CD4-positive, alpha-beta T cell (primary cell): Measurements from ENCODE around the gene SNX20. TPM values are rescaled to one million over a fixed set of nuclear protein-coding genes. Genes with fewer than 3 reads are reported as not detected.

Source experiments
- ATAC-seq: fragments of 200-7000 bp; cut with Tn5 transposase; one replicate; pipeline ENCODE4 v1.10.0; 2022; ENCODE audit warnings: mild to moderate bottlenecking; ENCODE audit not compliant: poor library complexity
- CTCF ChIA-PET: fragments of 350-600 bp; sonication (Branson Sonifier 250); formaldehyde crosslinking; loops from one replicate; lab custom pipeline; 2021; ENCODE audit warnings: antibody characterized with exemption, inconsistent platforms; lab: Charles Lee
- POLR2A ChIA-PET: fragments of 350-600 bp; sonication (Branson Sonifier 250); formaldehyde crosslinking; loops from one replicate; lab custom pipeline; 2021; ENCODE audit warnings: antibody characterized with exemption, inconsistent platforms; lab: Charles Lee
- DNase-seq, 14 experiments: peaks; one replicate each; pipeline ENCODE4 v3.0.0-alpha.2; 2013 to 2020; ENCODE audit warnings: mixed read lengths in 2 of 14
- H3K27ac ChIP-seq, 2 donors: one replicate each; pipeline versions ENCODE4 v1.5.1 to v1.7.0; 2013; ENCODE audit warnings: low read length in 2 of 2, low read depth in 1 of 2, mild to moderate bottlenecking in 1 of 2
- H3K27me3 ChIP-seq, 2 experiments: 1 replicate in 1 of 2; 2 replicates in 1 of 2; pipeline versions ENCODE4 v1.6.1 to v1.7.0; 2013; ENCODE audit warnings: low read length in 2 of 2, control low read depth in 1 of 2, mild to moderate bottlenecking in 1 of 2, moderate library complexity in 1 of 2; ENCODE audit not compliant: insufficient read depth in 2 of 2, control insufficient read depth in 1 of 2
- H3K36me3 ChIP-seq: one replicate; pipeline ENCODE4 v1.6.1; 2013; ENCODE audit warnings: low read length, control low read depth; ENCODE audit not compliant: insufficient read depth
- H3K4me1 ChIP-seq: one replicate; pipeline ENCODE4 v1.6.1; 2013; ENCODE audit warnings: low read length, control low read depth; ENCODE audit not compliant: insufficient read depth
- H3K4me3 ChIP-seq: one replicate; pipeline ENCODE4 v1.5.1; 2013; ENCODE audit warnings: mild to moderate bottlenecking, low read length, moderate library complexity
- H3K9me3 ChIP-seq, 2 experiments: 1 replicate in 1 of 2; 2 replicates in 1 of 2; pipeline versions ENCODE4 v1.6.1 to v1.7.0; 2013; ENCODE audit warnings: low read length in 2 of 2, mild to moderate bottlenecking in 2 of 2, control low read depth in 1 of 2, moderate library complexity in 1 of 2; ENCODE audit not compliant: control insufficient read depth in 1 of 2, insufficient read depth in 1 of 2
- H3K27ac Mint-ChIP-seq: one replicate; pipeline ENCODE4 v1.8.0; 2020; ENCODE audit warnings: mixed read lengths
- H3K27me3 Mint-ChIP-seq: one replicate; pipeline ENCODE4 v1.8.0; 2021; ENCODE audit warnings: mixed read lengths
- H3K36me3 Mint-ChIP-seq: one replicate; pipeline ENCODE4 v1.8.0; 2021; ENCODE audit warnings: low read depth, mixed read lengths
- H3K4me1 Mint-ChIP-seq: one replicate; pipeline ENCODE4 v1.8.0; 2021; ENCODE audit warnings: low read depth, mixed read lengths
- H3K4me3 Mint-ChIP-seq: one replicate; pipeline ENCODE4 v1.8.0; 2020; ENCODE audit warnings: mild to moderate bottlenecking, mixed read lengths
- H3K9me3 Mint-ChIP-seq: one replicate; pipeline ENCODE4 v1.8.0; 2020; ENCODE audit warnings: mixed read lengths
- CTCF ChIP-seq: fragments of 200-600 bp; IDR thresholded peaks from one replicate; pipeline ENCODE4 v1.8.0; 2022; ENCODE audit warnings: antibody characterized with exemption, mild to moderate bottlenecking
- intact Hi-C, 2 experiments: fragments of 100-400 bp; cut with DNase I in 1 of 2; cut with micrococcal nuclease in 1 of 2; formaldehyde crosslinking; loops; one replicate each; pipeline versions ENCODE4 v1.15.1 to v1.9.0; 2023 to 2025; cut with DNase I, micrococcal nuclease
- total RNA-seq, 174 experiments: library from RNA in 2 of 174; stranded (reverse) in 2 of 174; gene quantifications; one replicate each; pipeline ENCODE4 v1.2.3 and lab custom pipeline; 2021 to 2026

Gene SNX20
- total RNA-seq, 2 experiments from 2014 or later: 26.6 TPM

- DNase-seq (no peak), ATAC-seq (no peak)
- ChIA-PET POLR2A (interaction anchor here (1.2 kb wide), 1 partner anchor 318 kb away, joined by 7 read pairs; no protein-coding TSS in a partner anchor), CTCF (interaction anchor here (1.0 to 1.2 kb wide), 2 partner anchors 20 to 161 kb away, joined by 3 to 12 read pairs; no protein-coding TSS in a partner anchor)
- Histone ChIP-seq H3K4me1 (peaks cover 4% of the 10 kb centered on the region), H3K4me3 (no peak overlapping the region), H3K27ac (no peak overlapping the region), H3K36me3 (no peaks in the 10 kb centered on the region), H3K9me3 (no peaks in the 10 kb centered on the region), H3K27me3 (no peaks in the 10 kb centered on the region)
- no peak for TF ChIP-seq CTCF
- Mint-ChIP-seq H3K27me3 (no peaks in the 10 kb centered on the region), H3K4me1 (peaks cover 6% of the 10 kb centered on the region), H3K9me3 (no peaks in the 10 kb centered on the region), H3K4me3 (no peak overlapping the region), H3K27ac (no peak overlapping the region), H3K36me3 (peaks cover 4% of the 10 kb centered on the region)
- intact Hi-C loops: loop anchor here in 1 of 2 experiments (5.0 kb wide), 1 partner anchor 273 kb away; no protein-coding TSS in a partner anchor
Measured at GRCh38 chr16:50645563-50646220, 35.4 kb downstream of the SNX20 start.

GRCh38 chr16:50644729-50645128 is 36.4 kb downstream of the SNX20 start:
- no peak overlapping the region for H3K4me3 ChIP-seq
- Mint-ChIP-seq H3K4me1 (peaks cover 6% of the 10 kb centered on the region), H3K4me3 (no peak overlapping the region), H3K27ac (no peak overlapping the region), H3K9me3 (no peaks in the 10 kb centered on the region), H3K36me3 (no peaks in the 10 kb centered on the region), H3K27me3 (no peaks in the 10 kb centered on the region)
- peak in 12 of 14 experiments; percentile 15 to 69 (median 46) for DNase-seq
- POLR2A ChIA-PET: interaction anchor here (0.6 to 1.2 kb wide), 4 partner anchors 20 to 620 kb away, joined by 3 to 7 read pairs (median 3); partner anchors contain the start of gene CNEP1R1
- H3K36me3 ChIP-seq: no peaks in the 10 kb centered on the region
- TF ChIP-seq CTCF: peak; percentile 50
- H3K27ac ChIP-seq: no peak overlapping the region
- H3K4me1 ChIP-seq: peaks cover 4% of the 10 kb centered on the region
- H3K9me3 ChIP-seq: no peaks in the 10 kb centered on the region
- H3K27me3 ChIP-seq: no peaks in the 10 kb centered on the region
- intact Hi-C loops: loop anchor here (1.0 to 5.0 kb wide), 3 partner anchors 272 to 432 kb away; no protein-coding TSS in a partner anchor
- CTCF ChIA-PET: interaction anchor here (0.8 to 1.2 kb wide), 6 partner anchors 9 to 434 kb away, joined by 3 to 12 read pairs (median 4); no protein-coding TSS in a partner anchor
- peak; percentile 81 for ATAC-seq

GRCh38 chr16:50644245-50644644 is 36.9 kb downstream of the SNX20 start:
- H3K9me3 Mint-ChIP-seq: no peaks in the 10 kb centered on the region
- H3K36me3 Mint-ChIP-seq: no peaks in the 10 kb centered on the region
- H3K27me3 Mint-ChIP-seq: no peaks in the 10 kb centered on the region
- H3K27me3 ChIP-seq: no peaks in the 10 kb centered on the region
- ATAC-seq (no peak), DNase-seq (no peak)
- H3K4me3 Mint-ChIP-seq: no peak overlapping the region
- TF ChIP-seq CTCF: no peak
- ChIA-PET CTCF (interaction anchor here (0.8 to 1.2 kb wide), 4 partner anchors 9 to 433 kb away, joined by 3 to 12 read pairs (median 4); no protein-coding TSS in a partner anchor), POLR2A (interaction anchor here (1.0 to 1.2 kb wide), 3 partner anchors 102 to 619 kb away, joined by 3 to 7 read pairs (median 3); partner anchors contain the start of gene CNEP1R1)
- H3K4me1 ChIP-seq: peaks cover 4% of the 10 kb centered on the region
- H3K9me3 ChIP-seq: no peaks in the 10 kb centered on the region
- no peaks in the 10 kb centered on the region for H3K36me3 ChIP-seq
- H3K4me1 Mint-ChIP-seq: peaks cover 6% of the 10 kb centered on the region
- H3K27ac ChIP-seq: no peak overlapping the region
- intact Hi-C loops: loop anchor here (1.0 to 5.0 kb wide), 2 partner anchors 317 to 432 kb away; no protein-coding TSS in a partner anchor
- no peak overlapping the region for H3K4me3 ChIP-seq
- H3K27ac Mint-ChIP-seq: no peak overlapping the region
